ENCODE results near the gene IQCN.

IQCN gene

DNA sequence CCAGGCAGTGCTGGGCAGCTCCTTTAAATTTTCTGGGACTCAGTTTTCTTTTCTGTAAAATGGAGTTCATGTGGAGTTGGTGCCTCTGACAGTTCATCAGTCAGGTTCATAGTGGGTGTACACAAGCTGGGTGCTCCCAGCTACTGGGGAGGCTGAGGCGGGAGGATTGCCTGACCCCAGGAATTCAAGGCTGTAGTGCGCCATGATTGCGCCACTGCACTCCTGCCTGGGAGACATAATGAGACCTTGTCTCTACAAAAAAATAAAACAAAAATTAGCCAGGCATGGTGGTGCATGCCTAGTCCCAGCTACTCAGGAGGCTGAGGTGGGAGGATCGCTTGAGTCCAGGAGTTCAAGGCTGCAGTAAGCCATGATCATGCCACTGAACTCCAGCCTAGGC lies 21.1 kb downstream of the IQCN start:
- Mint-ChIP-seq H3K9me3 (no peaks in the 10 kb centered on the region), H3K4me3 (no peak overlapping the region), H3K27ac (no peak overlapping the region), H3K27me3 (ENCODE audit: low read depth) (peaks cover 25% of the 10 kb centered on the region), H3K4me1 (ENCODE audit: low read depth) (peaks cover 2% of the 10 kb centered on the region), H3K36me3 (ENCODE audit: low read depth) (no peaks in the 10 kb centered on the region)

- Mint-ChIP-seq H3K4me3 (no peak overlapping the region), H3K27ac (no peak overlapping the region), H3K36me3 (ENCODE audit: low read depth) (no peaks in the 10 kb centered on the region), H3K27me3 (ENCODE audit: low read depth) (peaks cover 25% of the 10 kb centered on the region), H3K9me3 (no peaks in the 10 kb centered on the region), H3K4me1 (ENCODE audit: low read depth) (peaks cover 2% of the 10 kb centered on the region)
Measured at GRCh38 chr19:18252370-18252717, 21.9 kb downstream of the IQCN start.

DNA sequence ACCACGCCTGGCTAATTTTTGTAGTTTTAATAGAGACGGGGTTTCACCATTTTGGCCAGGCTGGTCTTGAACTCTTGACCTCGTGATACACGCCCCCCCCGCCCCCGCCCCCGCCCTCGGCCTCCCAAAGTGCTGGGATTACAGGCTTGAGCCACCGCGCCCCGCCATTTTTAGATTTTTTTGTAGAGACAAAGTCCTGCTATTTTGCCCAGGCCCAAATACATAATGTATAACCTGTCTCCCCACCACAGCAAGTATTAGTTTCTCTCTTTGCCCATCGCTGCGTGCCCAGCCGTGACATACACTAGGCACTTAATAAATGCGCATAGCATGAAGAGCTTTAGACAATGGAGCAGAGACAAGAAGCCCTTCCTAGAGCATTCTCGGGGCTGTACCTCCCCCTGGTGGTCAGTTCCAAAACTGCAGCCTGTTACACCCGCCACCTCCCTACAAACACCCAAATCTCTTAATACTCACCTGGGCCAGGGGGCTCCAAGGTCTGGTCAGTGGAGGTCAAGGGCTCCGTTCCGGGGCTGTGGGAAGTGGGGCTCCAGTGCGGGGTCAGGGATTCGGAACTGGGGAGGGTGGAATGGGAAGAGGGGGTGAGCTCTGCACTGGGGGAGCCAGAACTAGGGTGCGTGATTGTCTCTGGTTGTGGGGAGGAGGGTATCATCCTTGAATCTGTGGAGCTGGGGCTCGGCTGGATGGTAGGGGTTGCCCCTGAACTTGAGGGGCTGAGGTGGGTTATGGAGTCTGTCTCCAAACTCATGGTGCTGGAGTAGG lies 22.5 kb downstream of the IQCN start:
- H3K9me3 Mint-ChIP-seq, result no peaks in the 10 kb centered on the region
- no peak overlapping the region for H3K27ac Mint-ChIP-seq
- peaks cover 25% of the 10 kb centered on the region for H3K27me3 Mint-ChIP-seq (ENCODE audit: low read depth)
- peaks cover 2% of the 10 kb centered on the region for H3K4me1 Mint-ChIP-seq (ENCODE audit: low read depth)
- no peak overlapping the region for H3K4me3 Mint-ChIP-seq
- no peaks in the 10 kb centered on the region for H3K36me3 Mint-ChIP-seq (ENCODE audit: low read depth)

- Mint-ChIP-seq H3K9me3 (no peaks in the 10 kb centered on the region), H3K4me3 (no peak overlapping the region), H3K27me3 (ENCODE audit: low read depth) (peaks cover 21% of the 10 kb centered on the region), H3K4me1 (ENCODE audit: low read depth) (peaks cover 2% of the 10 kb centered on the region), H3K27ac (no peak overlapping the region), H3K36me3 (ENCODE audit: low read depth) (no peaks in the 10 kb centered on the region)
Measured at GRCh38 chr19:18249834-18250233, 24.4 kb downstream of the IQCN start.

DNA sequence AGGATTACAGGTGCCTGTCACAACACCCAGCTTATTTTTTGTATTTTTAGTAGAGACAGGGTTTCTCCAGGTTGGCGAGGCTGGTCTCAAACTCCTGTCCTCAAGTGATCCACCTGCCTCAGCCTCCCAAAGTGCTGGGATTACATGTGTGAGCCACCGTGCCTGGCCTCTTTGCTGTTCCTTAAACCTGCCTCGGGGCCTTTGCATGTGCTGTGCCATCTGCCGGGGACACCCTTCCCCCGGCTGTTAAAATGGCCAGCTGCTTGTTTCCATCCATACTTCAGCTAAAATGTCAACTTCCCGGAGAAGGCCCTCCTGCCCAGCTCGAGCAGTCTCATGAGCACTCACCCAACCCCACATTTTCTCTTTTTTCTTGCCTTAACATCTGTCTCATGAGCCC lies 29.0 kb downstream of the IQCN start:
- no peaks in the 10 kb centered on the region for H3K9me3 Mint-ChIP-seq
- H3K36me3 Mint-ChIP-seq (ENCODE audit: low read depth), result no peaks in the 10 kb centered on the region
- H3K4me1 Mint-ChIP-seq (ENCODE audit: low read depth), result no peaks in the 10 kb centered on the region
- no peak overlapping the region for H3K27ac Mint-ChIP-seq
- peaks cover under 1% of the 10 kb centered on the region for H3K27me3 Mint-ChIP-seq (ENCODE audit: low read depth)
- H3K4me3 Mint-ChIP-seq, result no peak overlapping the region

DNA sequence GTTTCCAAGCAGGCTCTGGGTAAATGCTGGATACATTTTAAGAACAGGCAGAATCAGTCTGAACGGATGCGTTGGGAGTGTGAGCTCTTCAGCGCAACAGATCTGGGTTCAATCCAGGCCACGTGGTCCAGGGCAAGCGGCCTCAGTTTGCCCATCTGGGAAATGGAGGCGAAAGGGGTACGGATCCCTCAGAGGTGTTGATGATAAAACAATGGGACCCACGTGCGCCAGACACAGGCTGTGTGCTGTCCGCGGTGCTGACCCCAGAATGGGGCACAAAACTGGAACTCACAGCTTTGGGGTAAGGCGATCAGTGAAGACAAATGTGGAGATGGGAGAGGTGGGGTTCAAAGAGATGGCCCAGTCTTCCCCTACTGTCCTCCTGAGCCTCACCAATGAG lies 34.9 kb downstream of the IQCN start:
- no peaks in the 10 kb centered on the region for H3K4me1 Mint-ChIP-seq (ENCODE audit: low read depth)
- no peak overlapping the region for H3K4me3 Mint-ChIP-seq
- H3K27ac Mint-ChIP-seq, result no peak overlapping the region
- H3K27me3 Mint-ChIP-seq (ENCODE audit: low read depth), result peaks cover 9% of the 10 kb centered on the region
- no peaks in the 10 kb centered on the region for H3K36me3 Mint-ChIP-seq (ENCODE audit: low read depth)
- H3K9me3 Mint-ChIP-seq, result no peaks in the 10 kb centered on the region

DNA sequence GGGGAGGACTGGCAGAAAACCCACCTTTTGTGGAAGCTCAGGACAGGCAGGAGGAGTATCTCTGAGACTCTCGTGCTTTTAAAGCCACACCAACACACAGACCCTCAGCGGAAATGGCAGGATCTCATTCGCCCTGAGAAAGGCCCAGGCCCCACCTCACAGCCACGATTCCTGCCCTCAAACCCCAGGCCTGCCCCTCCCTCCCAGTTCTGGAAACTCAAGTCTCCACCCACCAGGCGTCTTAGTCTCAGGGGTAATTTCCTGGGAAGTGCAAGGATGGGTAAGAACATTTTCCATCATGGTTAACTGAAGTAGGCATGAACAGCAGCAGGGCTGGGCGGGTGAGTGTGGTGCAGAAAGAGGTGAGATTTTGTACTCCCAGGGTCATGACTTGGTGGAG lies 40.1 kb downstream of the IQCN start:
- H3K4me3 Mint-ChIP-seq, result no peak overlapping the region
- peaks cover 38% of the 10 kb centered on the region for H3K27me3 Mint-ChIP-seq (ENCODE audit: low read depth)
- peaks cover 6% of the 10 kb centered on the region for H3K9me3 Mint-ChIP-seq
- no peaks in the 10 kb centered on the region for H3K4me1 Mint-ChIP-seq (ENCODE audit: low read depth)
- no peak overlapping the region for H3K27ac Mint-ChIP-seq
- no peaks in the 10 kb centered on the region for H3K36me3 Mint-ChIP-seq (ENCODE audit: low read depth)

DNA sequence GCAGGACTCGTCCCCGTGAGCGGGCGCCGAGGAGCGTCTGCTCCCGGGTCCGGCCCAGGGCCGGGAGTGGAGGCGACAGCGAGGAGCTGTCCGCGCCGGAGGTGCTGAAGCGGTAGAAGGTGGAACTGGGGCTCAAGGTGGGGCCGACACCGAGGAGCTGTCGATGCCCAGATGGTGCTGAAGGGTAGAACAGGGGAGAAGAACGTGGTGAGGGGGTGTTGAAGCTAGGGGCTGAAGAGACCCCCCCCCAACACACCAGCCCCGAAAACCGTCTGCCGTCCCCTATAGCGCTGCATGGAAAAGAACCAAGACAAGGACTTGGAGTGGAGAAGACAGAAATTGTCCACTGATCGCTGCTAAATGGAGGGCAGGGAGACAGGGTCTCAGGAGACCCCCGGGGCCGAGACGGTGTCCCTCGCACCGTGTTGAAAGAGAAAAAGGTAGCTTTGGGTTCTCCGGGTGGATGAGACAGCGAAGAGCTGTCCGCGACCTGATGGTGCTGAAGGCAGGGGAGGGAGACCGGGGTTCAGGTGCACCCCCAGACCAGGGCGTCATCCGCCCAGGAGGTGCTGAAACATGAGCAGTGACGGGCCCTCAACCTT lies 40.9 kb downstream of the IQCN start:
- Mint-ChIP-seq H3K4me3 (no peak overlapping the region), H3K27ac (no peak overlapping the region), H3K4me1 (ENCODE audit: low read depth) (no peaks in the 10 kb centered on the region), H3K9me3 (peaks cover 6% of the 10 kb centered on the region), H3K36me3 (ENCODE audit: low read depth) (no peaks in the 10 kb centered on the region), H3K27me3 (ENCODE audit: low read depth) (peaks cover 38% of the 10 kb centered on the region)

- Mint-ChIP-seq H3K36me3 (ENCODE audit: low read depth) (no peaks in the 10 kb centered on the region), H3K4me3 (no peak overlapping the region), H3K27me3 (ENCODE audit: low read depth) (peaks cover 42% of the 10 kb centered on the region), H3K27ac (no peak overlapping the region), H3K4me1 (ENCODE audit: low read depth) (no peaks in the 10 kb centered on the region), H3K9me3 (peaks cover 6% of the 10 kb centered on the region)
Measured at GRCh38 chr19:18232540-18233223, 41.6 kb downstream of the IQCN start.

DNA sequence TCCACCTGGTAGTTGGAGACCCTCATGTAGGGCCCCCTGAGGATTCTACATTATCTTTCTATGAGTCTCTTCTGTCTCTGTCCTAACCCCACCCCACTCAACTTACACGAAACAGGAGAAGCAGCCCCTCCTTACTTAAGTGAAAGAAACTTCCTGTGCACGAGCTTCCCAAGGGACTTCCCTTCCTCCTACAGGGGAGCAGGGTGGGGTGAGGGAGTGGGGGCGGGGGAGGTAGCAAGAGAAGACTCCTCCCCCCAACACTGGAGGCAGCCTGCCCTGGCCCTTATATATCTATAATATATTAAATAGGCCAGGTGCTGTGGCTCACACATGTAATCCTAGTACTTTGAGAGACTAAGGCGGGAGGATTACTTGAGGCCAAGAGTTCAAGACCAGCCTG lies 42.5 kb downstream of the IQCN start:
- Mint-ChIP-seq H3K27ac (no peak overlapping the region), H3K4me3 (no peak overlapping the region), H3K36me3 (ENCODE audit: low read depth) (no peaks in the 10 kb centered on the region), H3K9me3 (peaks cover 6% of the 10 kb centered on the region), H3K27me3 (ENCODE audit: low read depth) (peaks cover 51% of the 10 kb centered on the region), H3K4me1 (ENCODE audit: low read depth) (no peaks in the 10 kb centered on the region)

- Mint-ChIP-seq H3K4me1 (ENCODE audit: low read depth) (no peaks in the 10 kb centered on the region), H3K9me3 (peaks cover 6% of the 10 kb centered on the region), H3K27me3 (ENCODE audit: low read depth) (peaks cover 55% of the 10 kb centered on the region), H3K27ac (no peak overlapping the region), H3K4me3 (no peak overlapping the region), H3K36me3 (ENCODE audit: low read depth) (no peaks in the 10 kb centered on the region)
Measured at GRCh38 chr19:18230941-18231734, 43.1 kb downstream of the IQCN start.

DNA sequence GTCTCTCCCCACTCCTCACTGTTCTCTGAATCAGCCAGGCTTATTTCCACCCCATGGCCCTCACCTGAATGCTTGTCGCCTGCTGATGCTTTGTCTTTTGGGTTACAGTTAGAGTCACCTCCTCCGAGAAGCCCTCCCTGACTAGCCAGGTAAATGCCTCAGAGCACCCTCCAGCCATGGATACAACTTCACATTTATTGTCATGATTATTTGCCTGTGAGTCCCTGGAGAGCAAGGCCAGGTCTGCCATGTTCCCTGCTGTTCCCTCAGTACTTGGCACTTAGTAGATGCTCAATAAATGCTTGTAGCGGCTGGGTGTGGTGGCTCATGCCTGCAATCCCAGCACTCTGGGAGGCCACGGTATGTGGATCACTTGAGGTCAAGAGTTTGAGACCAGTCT lies 44.3 kb downstream of the IQCN start:
- H3K4me1 Mint-ChIP-seq (ENCODE audit: low read depth), result peaks cover 3% of the 10 kb centered on the region
- H3K9me3 Mint-ChIP-seq, result peaks cover 6% of the 10 kb centered on the region
- H3K27ac Mint-ChIP-seq, result no peak overlapping the region
- peaks cover 56% of the 10 kb centered on the region for H3K27me3 Mint-ChIP-seq (ENCODE audit: low read depth)
- no peaks in the 10 kb centered on the region for H3K36me3 Mint-ChIP-seq (ENCODE audit: low read depth)
- H3K4me3 Mint-ChIP-seq, result no peak overlapping the region

GRCh38 chr19:18229474-18229873 lies 44.8 kb downstream of the IQCN start:
- no peak overlapping the region for H3K4me3 Mint-ChIP-seq
- H3K36me3 Mint-ChIP-seq (ENCODE audit: low read depth), result no peaks in the 10 kb centered on the region
- peaks cover 7% of the 10 kb centered on the region for H3K4me1 Mint-ChIP-seq (ENCODE audit: low read depth)
- no peak overlapping the region for H3K27ac Mint-ChIP-seq
- peaks cover 61% of the 10 kb centered on the region for H3K27me3 Mint-ChIP-seq (ENCODE audit: low read depth)
- H3K9me3 Mint-ChIP-seq, result peaks cover 6% of the 10 kb centered on the region

- Mint-ChIP-seq H3K4me1 (ENCODE audit: low read depth) (peaks cover 9% of the 10 kb centered on the region), H3K9me3 (no peaks in the 10 kb centered on the region), H3K36me3 (ENCODE audit: low read depth) (no peaks in the 10 kb centered on the region), H3K27ac (no peak overlapping the region), H3K27me3 (ENCODE audit: low read depth) (peaks cover 58% of the 10 kb centered on the region), H3K4me3 (no peak overlapping the region)
Measured at GRCh38 chr19:18227781-18228271, 46.4 kb downstream of the IQCN start.
